CD8-positive, alpha-beta memory T cell (primary cell): Measurements from ENCODE around the gene UBN1. TPM values are rescaled to one million over a fixed set of nuclear protein-coding genes. Genes with fewer than 3 reads are reported as not detected.
"Not testable (repeated sequence)": the region's sequence is repeated elsewhere in the genome, so short reads cannot be mapped to it uniquely, and the experiment has no call there.

ENCODE experiments used
- CTCF ChIA-PET: fragments of 350-600 bp; sonication (Branson Sonifier 250); formaldehyde crosslinking; loops from one replicate; lab custom pipeline; 2021; ENCODE audit warnings: antibody characterized with exemption; lab: Charles Lee
- POLR2A ChIA-PET: fragments of 350-600 bp; sonication (Branson Sonifier 250); formaldehyde crosslinking; loops from one replicate; lab custom pipeline; 2021; ENCODE audit warnings: antibody characterized with exemption; lab: Charles Lee
- DNase-seq, 5 donors: peaks; one replicate each; pipeline versions ENCODE4 v3.0.0 to v3.0.0-alpha.2; 2020 to 2022; ENCODE audit warnings: mixed read lengths in 1 of 5
- H3K27ac ChIP-seq: one replicate; pipeline ENCODE4 v1.7.0; 2013; ENCODE audit warnings: low read depth, mild to moderate bottlenecking, low read length, moderate library complexity
- H3K27me3 ChIP-seq: 2 replicates; pipeline ENCODE4 v1.7.0; 2013; ENCODE audit warnings: low read length, mild to moderate bottlenecking; ENCODE audit not compliant: insufficient read depth, poor library complexity, severe bottlenecking
- H3K36me3 ChIP-seq: 2 replicates; pipeline ENCODE4 v1.7.0; 2013; ENCODE audit warnings: mild to moderate bottlenecking, low read length, moderate library complexity; ENCODE audit not compliant: insufficient read depth
- H3K4me1 ChIP-seq: 2 replicates; pipeline ENCODE4 v1.7.0; 2013; ENCODE audit warnings: mild to moderate bottlenecking, low read length, moderate library complexity; ENCODE audit not compliant: insufficient read depth
- H3K4me3 ChIP-seq: 2 replicates; pipeline ENCODE4 v1.7.0; 2013; ENCODE audit warnings: mild to moderate bottlenecking, low read length
- H3K9me3 ChIP-seq: 2 replicates; pipeline ENCODE4 v1.7.0; 2013; ENCODE audit warnings: mild to moderate bottlenecking, low read length
- H3K27ac Mint-ChIP-seq, 8 donors: one replicate each; pipeline ENCODE4 v1.8.0; 2020 to 2021; ENCODE audit warnings: mixed read lengths in 8 of 8, mild to moderate bottlenecking in 6 of 8, inconsistent platforms in 3 of 8, moderate library complexity in 3 of 8
- H3K27me3 Mint-ChIP-seq, 2 donors: one replicate each; pipeline ENCODE4 v1.8.0; 2020 to 2021; ENCODE audit warnings: mixed read lengths in 2 of 2, mild to moderate bottlenecking in 1 of 2, moderate library complexity in 1 of 2
- H3K36me3 Mint-ChIP-seq, 3 donors: one replicate each; pipeline ENCODE4 v1.8.0; 2020 to 2021; ENCODE audit warnings: mixed read lengths in 3 of 3, inconsistent platforms in 1 of 3, mild to moderate bottlenecking in 1 of 3
- H3K4me1 Mint-ChIP-seq, 3 donors: one replicate each; pipeline ENCODE4 v1.8.0; 2020 to 2021; ENCODE audit warnings: mixed read lengths in 3 of 3, inconsistent platforms in 1 of 3, mild to moderate bottlenecking in 1 of 3
- H3K4me3 Mint-ChIP-seq, 7 donors: one replicate each; pipeline ENCODE4 v1.8.0; 2020 to 2021; ENCODE audit warnings: mixed read lengths in 7 of 7, mild to moderate bottlenecking in 6 of 7, moderate library complexity in 4 of 7, inconsistent platforms in 2 of 7
- H3K9me3 Mint-ChIP-seq, 5 donors: one replicate each; pipeline ENCODE4 v1.8.0; 2020 to 2022; ENCODE audit warnings: mixed read lengths in 5 of 5, mild to moderate bottlenecking in 3 of 5, moderate library complexity in 2 of 5, inconsistent platforms in 1 of 5
- polyA plus RNA-seq: library from polyadenylated mRNA; unstranded; fragments of 300-500 nt; fragmentation: Illumina TruSeq; gene quantifications from one replicate; pipeline ENCODE4 v1.2.3, GENCODE V29; 2021
- total RNA-seq, 2 experiments: library from RNA; stranded (reverse); gene quantifications; one replicate each; pipeline ENCODE4 v1.2.3, GENCODE V29; 2021

Gene UBN1
- total and polyA plus RNA-seq, 3 experiments from 2014 or later, result 23.3 to 41.0 (median 40.3) TPM

GRCh38 chr16:4928227-4928626 lies 80.9 kb downstream of the UBN1 start:
- no peaks in the 10 kb centered on the region for H3K27me3 ChIP-seq
- H3K4me3 ChIP-seq, result no peak overlapping the region
- Mint-ChIP-seq H3K4me3 (no peak overlapping the region), H3K36me3 (peaks cover 2 to 25% (median 4%) of the 10 kb centered on the region in 3 donors), H3K27me3 (peaks cover 4 to 8% of the 10 kb centered on the region in 2 donors), H3K9me3 (peaks cover 6 to 17% (median 13%) of the 10 kb centered on the region in 5 donors), H3K4me1 (no peaks in the 10 kb centered on the region), H3K27ac (no peak overlapping the region)
- no peak overlapping the region for H3K27ac ChIP-seq
- DNase-seq, result no peak
- H3K9me3 ChIP-seq, result peaks cover 3% of the 10 kb centered on the region
- no peaks in the 10 kb centered on the region for H3K36me3 ChIP-seq
- ChIA-PET POLR2A (no interaction called here), CTCF (no interaction called here)
- no peaks in the 10 kb centered on the region for H3K4me1 ChIP-seq

GRCh38 chr16:4929619-4930018 lies 82.3 kb downstream of the UBN1 start:
- H3K27me3 Mint-ChIP-seq, result peaks cover 9 to 15% of the 10 kb centered on the region in 2 donors
- H3K9me3 Mint-ChIP-seq, result peaks cover 6 to 17% (median 13%) of the 10 kb centered on the region in 5 donors
- POLR2A ChIA-PET, H3K27me3 ChIP-seq, H3K4me1 Mint-ChIP-seq, H3K9me3 ChIP-seq, H3K4me3 Mint-ChIP-seq, H3K27ac ChIP-seq, H3K36me3 ChIP-seq, H3K4me1 ChIP-seq, CTCF ChIA-PET, H3K27ac Mint-ChIP-seq, H3K4me3 ChIP-seq, DNase-seq: not testable (repeated sequence)
- H3K36me3 Mint-ChIP-seq, result peaks cover 2 to 25% (median 4%) of the 10 kb centered on the region in 3 donors

- Histone ChIP-seq H3K4me3 (no peak overlapping the region), H3K27ac (no peak overlapping the region), H3K4me1 (no peaks in the 10 kb centered on the region), H3K9me3 (peaks cover 3% of the 10 kb centered on the region), H3K27me3 (no peaks in the 10 kb centered on the region), H3K36me3 (no peaks in the 10 kb centered on the region)
- peaks cover 6 to 12% (median 10%) of the 10 kb centered on the region in 5 donors for H3K9me3 Mint-ChIP-seq
- DNase-seq, result no peak
- H3K27me3 Mint-ChIP-seq, result peaks cover 18% of the 10 kb centered on the region in 2 donors
- ChIA-PET CTCF (no interaction called here), POLR2A (no interaction called here)
- no peak overlapping the region for H3K4me3 Mint-ChIP-seq
- H3K4me1 Mint-ChIP-seq, result peaks cover 0 to under 1% (median 0%) of the 10 kb centered on the region in 3 donors
- H3K36me3 Mint-ChIP-seq, result peaks cover 2 to 18% (median 4%) of the 10 kb centered on the region in 3 donors
- no peak overlapping the region for H3K27ac Mint-ChIP-seq
Observed at GRCh38 chr16:4931381-4931780, 84.1 kb downstream of the UBN1 start.

Other genes starting within 250 kb of the UBN1 start
- gene UBALD1, start 232.6 kb upstream of the UBN1 start, total RNA-seq, result 10 to 100 TPM; 18.7 to 22.3 TPM
- gene UBALD1, start 232.6 kb upstream of the UBN1 start, polyA plus RNA-seq, result 4.9 TPM
- 10 to 100 TPM; 67.3 to 69.7 TPM for gene MGRN1, start 222.7 kb upstream of the UBN1 start, total RNA-seq
- 6.4 TPM for gene MGRN1, start 222.7 kb upstream of the UBN1 start, polyA plus RNA-seq
- gene NUDT16L1, start 153.9 kb upstream of the UBN1 start, total RNA-seq, result 10 to 100 TPM; 40.6 to 47.7 TPM
- gene NUDT16L1, start 153.9 kb upstream of the UBN1 start, polyA plus RNA-seq, result 89.2 TPM
- 10 to 100 TPM; 16.9 to 18.5 TPM for gene ANKS3, start 113.2 kb upstream of the UBN1 start, total RNA-seq
- gene ANKS3, start 113.2 kb upstream of the UBN1 start, polyA plus RNA-seq, result 4.3 TPM
- under 1 TPM; 0.15 to 0.31 TPM for gene DNAAF8, start 112.9 kb upstream of the UBN1 start, total RNA-seq
- gene DNAAF8, start 112.9 kb upstream of the UBN1 start, polyA plus RNA-seq, result 0.35 TPM
- gene ZNF500, start 80.3 kb upstream of the UBN1 start, total RNA-seq, result 10 to 100 TPM; 12.7 to 13.7 TPM
- 15.2 TPM for gene ZNF500, start 80.3 kb upstream of the UBN1 start, polyA plus RNA-seq
- gene SEPTIN12, start 59.1 kb upstream of the UBN1 start, total RNA-seq, result not detected
- not detected for gene SEPTIN12, start 59.1 kb upstream of the UBN1 start, polyA plus RNA-seq
- not detected for gene SMIM22, start 52.1 kb upstream of the UBN1 start, total RNA-seq
- not detected for gene SMIM22, start 52.1 kb upstream of the UBN1 start, polyA plus RNA-seq
- gene ROGDI, start 44.8 kb upstream of the UBN1 start, total RNA-seq, result 1 to 10 TPM; 7.4 to 8.1 TPM
- 7.8 TPM for gene ROGDI, start 44.8 kb upstream of the UBN1 start, polyA plus RNA-seq
- gene GLYR1, start 193 bp upstream of the UBN1 start, total RNA-seq, result 100 to 1,000 TPM; 104 to 110 TPM
- gene GLYR1, start 193 bp upstream of the UBN1 start, polyA plus RNA-seq, result 40.2 TPM
- gene PPL, start 89.7 kb downstream of the UBN1 start, total RNA-seq, result not detected
- gene PPL, start 89.7 kb downstream of the UBN1 start, polyA plus RNA-seq, result 0.29 TPM
- not detected for gene SEC14L5, start 110.8 kb downstream of the UBN1 start, total RNA-seq
- not detected for gene SEC14L5, start 110.8 kb downstream of the UBN1 start, polyA plus RNA-seq
- gene NAGPA, start 186.5 kb downstream of the UBN1 start, total RNA-seq, result 10 to 100 TPM; 18.8 to 19.0 TPM
- gene NAGPA, start 186.5 kb downstream of the UBN1 start, polyA plus RNA-seq, result 33.3 TPM
- not detected for gene C16orf89, start 218.5 kb downstream of the UBN1 start, total RNA-seq
- not detected for gene C16orf89, start 218.5 kb downstream of the UBN1 start, polyA plus RNA-seq
- 10 to 100 TPM; 47.8 to 50.7 TPM for gene ALG1, start 224.4 kb downstream of the UBN1 start, total RNA-seq
- gene ALG1, start 224.4 kb downstream of the UBN1 start, polyA plus RNA-seq, result 32.8 TPM